NB4 (cell line): ENCODE results near the gene CFAP299.

Experiments
- DNase-seq: peaks from one replicate; pipeline ENCODE4 v3.0.0; 2010; ENCODE audit warnings: low read depth
- H3K4me3 ChIP-seq: one replicate; pipeline ENCODE4 v1.5.1; 2011; ENCODE audit warnings: mild to moderate bottlenecking, low read depth, low read length, moderate library complexity
- CTCF ChIP-seq: IDR thresholded peaks from one replicate; pipeline ENCODE4 v1.5.1; 2012; ENCODE audit warnings: low read depth, low read length
- MAX ChIP-seq: IDR thresholded peaks from 2 replicates; pipeline ENCODE4 v1.6.1; 2011; ENCODE audit warnings: low read depth, low read length
- MYC ChIP-seq: IDR thresholded peaks from 2 replicates; pipeline ENCODE4 v1.6.1; 2011; ENCODE audit warnings: low read depth, low read length
- POLR2A ChIP-seq: IDR thresholded peaks from 2 replicates; pipeline ENCODE4 v1.6.1; 2011; ENCODE audit warnings: mild to moderate bottlenecking; ENCODE audit not compliant: insufficient read length; ENCODE audit errors: extremely low read depth

The CFAP299 gene

GRCh38 chr4:80388284-80388607 is 52.7 kb downstream of the CFAP299 start:
- no peak for TF ChIP-seq MAX
- TF ChIP-seq MYC = no peak
- no peak for TF ChIP-seq POLR2A
- TF ChIP-seq CTCF = no peak
- H3K4me3 ChIP-seq = no peak overlapping the region
- DNase-seq = no peak

- DNase-seq = no peak
- H3K4me3 ChIP-seq = no peak overlapping the region
- TF ChIP-seq MAX = no peak
- no peak for TF ChIP-seq CTCF
- no peak for TF ChIP-seq MYC
- no peak for TF ChIP-seq POLR2A
Observed at GRCh38 chr4:80390178-80390577, 54.6 kb downstream of the CFAP299 start.

- TF ChIP-seq MYC (no peak), CTCF (no peak), POLR2A (no peak), MAX (no peak)
- DNase-seq = no peak
- H3K4me3 ChIP-seq = no peak overlapping the region
Observed at GRCh38 chr4:80393246-80393969, 57.9 kb downstream of the CFAP299 start.

- H3K4me3 ChIP-seq = no peak overlapping the region
- no peak for TF ChIP-seq POLR2A
- no peak for TF ChIP-seq MAX
- no peak for TF ChIP-seq CTCF
- TF ChIP-seq MYC = no peak
- no peak for DNase-seq
Observed at GRCh38 chr4:80393970-80394250, 58.4 kb downstream of the CFAP299 start.

- no peak overlapping the region for H3K4me3 ChIP-seq
- no peak for TF ChIP-seq CTCF
- TF ChIP-seq MYC = no peak
- DNase-seq = no peak
Observed at GRCh38 chr4:80407246-80407645, 71.7 kb downstream of the CFAP299 start.

- DNase-seq = no peak
- H3K4me3 ChIP-seq = no peak overlapping the region
- TF ChIP-seq MYC = no peak
- no peak for TF ChIP-seq CTCF
- no peak for TF ChIP-seq MAX
- TF ChIP-seq POLR2A = no peak
Observed at GRCh38 chr4:80409809-80410208, 74.3 kb downstream of the CFAP299 start.
